Ovary (tissue), 9 donors: ENCODE data around the gene KATNB1. TPM values are rescaled to one million over a fixed set of nuclear protein-coding genes. Genes with fewer than 3 reads are reported as not detected.

Experiments
- DNase-seq, 5 donors: peaks; one replicate each; pipeline ENCODE4 v3.0.0-alpha.2; 2019 to 2020
- H3K27ac ChIP-seq, 2 donors: fragments of 200-600 bp; one replicate each; pipeline versions ENCODE4 v1.5.1 to v1.8.0; 2019 to 2022
- H3K27me3 ChIP-seq: fragments of 200-600 bp; one replicate; pipeline ENCODE4 v1.8.0; 2022
- H3K36me3 ChIP-seq: fragments of 200-600 bp; sonication (generic); one replicate; pipeline ENCODE4 v1.5.1; 2019
- H3K4me1 ChIP-seq: one replicate; pipeline ENCODE4 v1.8.1; 2013; ENCODE audit warnings: mild to moderate bottlenecking, moderate library complexity; ENCODE audit not compliant: insufficient read depth
- H3K4me3 ChIP-seq: fragments of 200-600 bp; sonication (generic); one replicate; pipeline ENCODE4 v1.5.1; 2017
- H3K9me3 ChIP-seq, 2 donors: fragments of 200-600 bp in 1 of 2; sonication (generic) in 1 of 2; one replicate each; pipeline versions ENCODE4 v1.5.1 to v1.8.1; 2013 to 2019; ENCODE audit warnings: mild to moderate bottlenecking in 1 of 2, moderate library complexity in 1 of 2
- CTCF ChIP-seq, 3 donors: fragments of 450-650 bp in 2 of 3; fragments of 200-600 bp in 1 of 3; IDR thresholded peaks; one replicate each; pipeline versions ENCODE4 v1.5.1 to v1.8.0; 2016 to 2022; ENCODE audit warnings: antibody characterized with exemption in 3 of 3, mild to moderate bottlenecking in 1 of 3
- EP300 ChIP-seq: sonication (generic); formaldehyde crosslinking; IDR thresholded peaks from one replicate; pipeline ENCODE4 v1.6.1; 2017; ENCODE audit warnings: antibody characterized with exemption
- POLR2A ChIP-seq: fragments of 450-650 bp; IDR thresholded peaks from one replicate; pipeline ENCODE4 v1.6.1; 2017; ENCODE audit warnings: antibody characterized with exemption, mild to moderate bottlenecking, moderate library complexity
- WGBS, 3 donors: extraction: QIAGEN DNeasy Blood & Tissue Kit in 1 of 3; methylation state at CpG; one replicate each; pipeline versions ENCODE4 v1.1.5 to v1.1.7; 2013 to 2017; 5-methylcytosine and 5-hydroxymethylcytosine counted together
- intact Hi-C, 4 donors: fragments of 100-400 bp; cut with DNase I; formaldehyde crosslinking; loops; one replicate each; pipeline versions ENCODE4 v1.11.0 to v1.15.1; 2022 to 2023
- polyA plus RNA-seq, 2 donors: library from polyadenylated mRNA; stranded (reverse); fragments of 200-250 nt in 1 of 2; fragments of 350-450 nt in 1 of 2; fragmentation: Illumina TruSeq in 1 of 2; extraction: RNeasy Lipid Tissue Mini Kit (QIAGEN cat#74804) in 1 of 2; gene quantifications; one replicate each; pipeline ENCODE4 v1.2.3, GENCODE V29; 2013 to 2014
- total RNA-seq, 7 donors: library from RNA; depleted of rRNA in 2 of 7; stranded (reverse); fragments of >200 nt in 2 of 7; fragmentation: NEBNext Ultra II Directional in 3 of 7; extraction: Animal tissue kit (Norgen Biotek cat#: 25700) in 3 of 7; gene quantifications; one replicate each; pipeline versions ENCODE4 v1.1.0 to v1.2.4, GENCODE V29; 2016 to 2023
- donor health status: DM: no; HTN: no; CAD: no; lungs with moderate emphysema.
- donor health status: DM: no; HTN: no; CAD: no.
- donor health status: Bipolar disorder and iron deficiency.
- donor health status: DM: yes; HTN: yes; CAD: no.
- donor health status: DM: no; HTN: no; CAD: no.
- donor health status: DM: yes; HTN: yes; CAD: no.

KATNB1 gene
- total and polyA plus RNA-seq, 9 donors: 3.4 to 20.2 (median 12.5) TPM

GRCh38 chr16:57696240-57696639 is 39.3 kb upstream of the KATNB1 start:
- intact Hi-C loops: no loop called here

GRCh38 chr16:57697896-57698537 is 37.6 kb upstream of the KATNB1 start:
- no peak overlapping the region for H3K27ac ChIP-seq
- no peak overlapping the region for H3K4me3 ChIP-seq
- H3K9me3 ChIP-seq: no peaks in the 10 kb centered on the region
- H3K4me1 ChIP-seq: peaks cover 1% of the 10 kb centered on the region
- 84 to 87% (median 86%) methylated on average over 17 of the region's 17 CpGs for WGBS, 3 donors
- no peak for TF ChIP-seq POLR2A
- TF ChIP-seq EP300: no peak
- TF ChIP-seq CTCF (IDR thresholded peaks at IDR 0.05): no peak
- no peaks in the 10 kb centered on the region for H3K36me3 ChIP-seq
- intact Hi-C loops: no loop called here
- H3K27me3 ChIP-seq: no peaks in the 10 kb centered on the region
- no peak for DNase-seq

More at GRCh38 chr16:57696240-57696639, 39.3 kb upstream of the KATNB1 start:
- peaks cover 1% of the 10 kb centered on the region for H3K4me1 ChIP-seq
- no peak for TF ChIP-seq POLR2A
- no peak for TF ChIP-seq EP300
- TF ChIP-seq CTCF (IDR thresholded peaks at IDR 0.05): no peak
- WGBS, 3 donors: 86 to 91% (median 86%) methylated on average over 7 of the region's 7 CpGs
- no peaks in the 10 kb centered on the region for H3K27me3 ChIP-seq
- no peak overlapping the region for H3K27ac ChIP-seq
- no peak for DNase-seq
- no peaks in the 10 kb centered on the region for H3K36me3 ChIP-seq
- no peak overlapping the region for H3K4me3 ChIP-seq
- no peaks in the 10 kb centered on the region for H3K9me3 ChIP-seq

- DNase-seq: no peak
- H3K9me3 ChIP-seq: no peaks in the 10 kb centered on the region
- no peak overlapping the region for H3K27ac ChIP-seq
- 71 to 77% (median 73%) methylated on average over 16 of the region's 16 CpGs for WGBS, 3 donors
- peaks cover 1% of the 10 kb centered on the region for H3K4me1 ChIP-seq
- no peak overlapping the region for H3K4me3 ChIP-seq
- H3K36me3 ChIP-seq: no peaks in the 10 kb centered on the region
- intact Hi-C loops: no loop called here
- no peaks in the 10 kb centered on the region for H3K27me3 ChIP-seq
- TF ChIP-seq EP300: no peak
- no peak for TF ChIP-seq POLR2A
- no peak for TF ChIP-seq CTCF (IDR thresholded peaks at IDR 0.05)
Observed at GRCh38 chr16:57698812-57699405, 36.7 kb upstream of the KATNB1 start.

- intact Hi-C loops: no loop called here
- DNase-seq: no peak
- H3K36me3 ChIP-seq: no peaks in the 10 kb centered on the region
- no peak overlapping the region for H3K27ac ChIP-seq
- no peaks in the 10 kb centered on the region for H3K9me3 ChIP-seq
- TF ChIP-seq POLR2A: no peak
- no peak for TF ChIP-seq EP300
- TF ChIP-seq CTCF (IDR thresholded peaks at IDR 0.05): no peak
- no peak overlapping the region for H3K4me3 ChIP-seq
- no peaks in the 10 kb centered on the region for H3K27me3 ChIP-seq
- WGBS, 3 donors: 68 to 74% (median 72%) methylated on average over 3 of the region's 3 CpGs
- H3K4me1 ChIP-seq: peaks cover 1% of the 10 kb centered on the region
Observed at GRCh38 chr16:57699481-57699880, 36.1 kb upstream of the KATNB1 start.
